Measurements from ENCODE around the gene NCKAP5. TPM values are rescaled to one million over a fixed set of nuclear protein-coding genes. Genes with fewer than 3 reads are reported as not detected.

The NCKAP5 gene
- total RNA-seq, 2 donors from 2014 or later: 0.78 to 2.6 TPM

GRCh38 chr2:132719480-132719879 is 848.8 kb downstream of the NCKAP5 start:
- Histone ChIP-seq H3K4me3 (no peak overlapping the region), H3K36me3 (replicated peaks in 1 of 2; ENCODE audit: insufficient read depth in 1 of 2, low read depth in 2 of 2) (no peaks in the 10 kb centered on the region), H3K27me3 (no peaks in the 10 kb centered on the region), H3K27ac (no peak overlapping the region), H3K4me1 (no peaks in the 10 kb centered on the region), H3K9me3 (no peaks in the 10 kb centered on the region)
- intact Hi-C loops (cut with DNase I): no loop called here
- no peak for TF ChIP-seq POLR2A (IDR thresholded peaks at IDR 0.05)
- no peak for TF ChIP-seq CTCF (IDR thresholded peaks at IDR 0.05)
- DNase-seq (no peak), ATAC-seq (no peak)
- WGBS, 2 donors: 71 to 75% methylated on average over 8 to 9 of the region's 9 CpGs

DNA sequence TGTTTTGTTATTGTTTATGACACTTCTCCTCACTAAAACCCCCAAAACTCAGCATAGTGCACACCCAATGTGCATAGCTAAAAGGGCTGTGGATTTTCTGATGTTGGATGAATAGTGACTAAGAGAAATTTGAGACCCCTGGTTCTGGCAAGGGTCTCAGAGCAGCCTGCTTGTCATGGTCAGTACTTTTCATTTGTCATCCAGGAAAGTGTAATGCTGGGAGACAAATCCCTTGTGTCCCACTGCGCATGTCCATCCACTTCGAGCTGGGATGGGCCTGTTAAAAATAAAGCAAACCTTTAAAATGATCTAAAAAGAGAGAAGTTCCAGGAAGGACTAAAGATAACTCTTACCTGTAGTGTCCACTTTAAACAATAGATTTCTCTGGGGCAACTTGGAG is 851.3 kb downstream of the NCKAP5 start:
- TF ChIP-seq CTCF (IDR thresholded peaks at IDR 0.05): no peak
- no peak for TF ChIP-seq POLR2A (IDR thresholded peaks at IDR 0.05)
- no peaks in the 10 kb centered on the region for H3K27me3 ChIP-seq
- no peaks in the 10 kb centered on the region for H3K4me1 ChIP-seq
- no peak overlapping the region for H3K27ac ChIP-seq
- no peaks in the 10 kb centered on the region for H3K9me3 ChIP-seq
- no peaks in the 10 kb centered on the region for H3K36me3 ChIP-seq (replicated peaks in 1 of 2; ENCODE audit: insufficient read depth in 1 of 2, low read depth in 2 of 2)
- ATAC-seq (no peak), DNase-seq (no peak)
- WGBS, 2 donors: 66 to 81% methylated on average over 2 of the region's 2 CpGs
- intact Hi-C loops (cut with DNase I): no loop called here
- no peak overlapping the region for H3K4me3 ChIP-seq

DNA sequence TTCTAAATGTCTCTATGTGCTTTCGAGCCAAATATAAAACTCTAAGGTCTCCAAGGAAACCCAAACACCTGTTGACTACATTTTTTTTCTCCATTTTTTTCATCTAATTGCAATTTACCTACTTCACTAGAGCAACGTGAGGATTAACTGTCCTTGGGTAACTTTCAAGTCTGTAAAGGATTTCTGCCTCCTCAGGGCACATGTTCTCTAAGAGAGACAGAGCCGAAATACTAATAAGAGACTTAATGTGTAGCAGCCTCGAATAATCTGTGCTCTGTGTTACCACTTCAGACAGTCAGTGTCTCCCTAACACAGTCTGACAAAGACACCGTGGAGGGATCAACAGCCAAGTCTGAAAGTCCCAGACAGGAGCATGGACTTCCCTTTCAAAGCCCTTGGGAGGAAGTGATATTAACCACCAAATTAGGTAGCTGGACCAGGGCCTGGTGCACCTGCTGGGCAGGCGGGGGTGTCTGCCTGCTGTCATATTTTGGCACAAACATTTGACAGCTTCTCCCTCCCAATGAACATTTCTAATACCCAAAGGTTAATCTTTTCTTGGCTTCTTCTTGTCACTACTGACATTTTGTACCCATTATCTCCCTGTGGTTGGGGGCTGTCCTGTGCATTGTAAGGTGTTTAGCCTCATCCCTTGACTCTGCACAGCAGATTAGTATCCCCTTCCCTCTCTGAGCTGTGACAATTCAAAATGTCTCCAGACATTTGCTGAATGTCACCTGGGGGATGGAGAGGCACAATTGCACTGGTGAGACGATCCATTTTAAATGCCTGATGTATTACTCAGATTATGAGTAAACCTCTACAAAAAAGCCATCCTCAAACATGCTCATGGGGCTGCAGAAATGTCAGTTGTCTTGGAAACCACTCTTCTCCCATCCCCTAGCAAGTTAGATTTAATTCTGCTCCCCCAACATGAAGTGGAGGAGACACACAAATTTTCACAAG is 852.6 kb downstream of the NCKAP5 start:
- intact Hi-C loops (cut with DNase I): no loop called here
- ATAC-seq: no peak
- 63 to 66% methylated on average over 7 of the region's 7 CpGs for WGBS, 2 donors

GRCh38 chr2:132703396-132703795 is 864.9 kb downstream of the NCKAP5 start:
- intact Hi-C loops (cut with DNase I): no loop called here
- DNase-seq (no peak), ATAC-seq (no peak)
- no peaks in the 10 kb centered on the region for H3K27me3 ChIP-seq
- H3K27ac ChIP-seq: no peak overlapping the region
- no peaks in the 10 kb centered on the region for H3K9me3 ChIP-seq
- no peak overlapping the region for H3K4me3 ChIP-seq
- H3K36me3 ChIP-seq (replicated peaks in 1 of 2; ENCODE audit: insufficient read depth in 1 of 2, low read depth in 2 of 2): no peaks in the 10 kb centered on the region
- WGBS, 2 donors: 66% methylated on average over 4 of the region's 4 CpGs
- no peak for TF ChIP-seq CTCF (IDR thresholded peaks at IDR 0.05)
- TF ChIP-seq POLR2A (IDR thresholded peaks at IDR 0.05): no peak
- H3K4me1 ChIP-seq: no peaks in the 10 kb centered on the region

More for the DNA sequence above, 852.6 kb downstream of the NCKAP5 start:
- Histone ChIP-seq H3K9me3 (no peaks in the 10 kb centered on the region), H3K4me1 (no peaks in the 10 kb centered on the region), H3K27ac (no peak overlapping the region), H3K27me3 (no peaks in the 10 kb centered on the region), H3K4me3 (no peak overlapping the region), H3K36me3 (replicated peaks in 1 of 2; ENCODE audit: insufficient read depth in 1 of 2, low read depth in 2 of 2) (no peaks in the 10 kb centered on the region)
- no peak for TF ChIP-seq CTCF (IDR thresholded peaks at IDR 0.05)
- TF ChIP-seq POLR2A (IDR thresholded peaks at IDR 0.05): no peak
- DNase-seq: no peak
